ENCODE measurements around the gene CCHCR1. TPM values are rescaled to one million over a fixed set of nuclear protein-coding genes. Genes with fewer than 3 reads are reported as not detected.

The CCHCR1 gene
- total RNA-seq, 2 donors from 2014 or later, result 20.3 to 37.4 TPM

GRCh38 chr6:31142361-31142761 lies 15.2 kb downstream of the CCHCR1 start:
- WGBS, result 54% methylated on average over 2 of the region's 2 CpGs
- intact Hi-C loops (cut with DNase I), result no loop called here
- no peak overlapping the region for H3K4me3 ChIP-seq
- no peak for DNase-seq (ENCODE audit: low spot score)
- H3K4me1 ChIP-seq (replicated peaks), result no peaks in the 10 kb centered on the region
- no peak overlapping the region for H3K27ac ChIP-seq
- no peaks in the 10 kb centered on the region for H3K27me3 ChIP-seq (replicated peaks; ENCODE audit: insufficient read depth)
- no peaks in the 10 kb centered on the region for H3K9me3 ChIP-seq
- no peak for TF ChIP-seq POLR2AphosphoS5 (IDR thresholded peaks at IDR 0.05)
- no peak for TF ChIP-seq POLR2A (IDR thresholded peaks at IDR 0.05)
- TF ChIP-seq CTCF (IDR thresholded peaks at IDR 0.05), result no peak
- no peaks in the 10 kb centered on the region for H3K36me3 ChIP-seq

- TF ChIP-seq POLR2A (IDR thresholded peaks at IDR 0.05) (no peak), CTCF (IDR thresholded peaks at IDR 0.05) (no peak), POLR2AphosphoS5 (IDR thresholded peaks at IDR 0.05) (no peak)
- intact Hi-C loops (cut with DNase I), result no loop called here
- DNase-seq (ENCODE audit: low spot score), result no peak
- Histone ChIP-seq H3K4me3 (no peak overlapping the region), H3K9me3 (no peaks in the 10 kb centered on the region), H3K36me3 (no peaks in the 10 kb centered on the region), H3K4me1 (replicated peaks) (no peaks in the 10 kb centered on the region), H3K27ac (no peak overlapping the region), H3K27me3 (replicated peaks; ENCODE audit: insufficient read depth) (no peaks in the 10 kb centered on the region)
- 90% methylated on average over 15 of the region's 15 CpGs for WGBS
Observed at GRCh38 chr6:31140643-31141042, 17.0 kb downstream of the CCHCR1 start.

- intact Hi-C loops (cut with DNase I), result no loop called here
Observed at GRCh38 chr6:31139599-31139998, 18.0 kb downstream of the CCHCR1 start.

GRCh38 chr6:31138982-31139381 lies 18.6 kb downstream of the CCHCR1 start, which contains the start of gene PSORS1C2:
PSORS1C2 (minus strand) TSS chr6:31139066; CDS start chr6:31139026, 40 bp downstream.
- no peak within 1 kb of the TSS for H3K4me3 ChIP-seq
- H3K36me3 ChIP-seq, result no peaks in the 10 kb centered on the region
- no peaks in the 10 kb centered on the region for H3K4me1 ChIP-seq (replicated peaks)
- H3K27ac ChIP-seq, result no peak within 1 kb of the TSS
- H3K9me3 ChIP-seq, result no peaks in the 10 kb centered on the region
- DNase-seq (ENCODE audit: low spot score), result no peak
- TF ChIP-seq CTCF (IDR thresholded peaks at IDR 0.05), result no peak
- TF ChIP-seq POLR2A (IDR thresholded peaks at IDR 0.05), result no peak
- WGBS, result 78% methylated on average over 4 of the region's 4 CpGs
- intact Hi-C loops (cut with DNase I), result no loop called here
- no peaks in the 10 kb centered on the region for H3K27me3 ChIP-seq (replicated peaks; ENCODE audit: insufficient read depth)

More at GRCh38 chr6:31139599-31139998, 18.0 kb downstream of the CCHCR1 start:
- H3K27me3 ChIP-seq (replicated peaks; ENCODE audit: insufficient read depth), result no peaks in the 10 kb centered on the region
- H3K36me3 ChIP-seq, result no peaks in the 10 kb centered on the region
- 11% methylated on average over 4 of the region's 4 CpGs for WGBS
- no peaks in the 10 kb centered on the region for H3K4me1 ChIP-seq (replicated peaks)
- no peak overlapping the region for H3K27ac ChIP-seq
- no peak overlapping the region for H3K4me3 ChIP-seq
- no peaks in the 10 kb centered on the region for H3K9me3 ChIP-seq
- no peak for DNase-seq (ENCODE audit: low spot score)
- no peak for TF ChIP-seq POLR2AphosphoS5 (IDR thresholded peaks at IDR 0.05)
- no peak for TF ChIP-seq POLR2A (IDR thresholded peaks at IDR 0.05)
- no peak for TF ChIP-seq CTCF (IDR thresholded peaks at IDR 0.05)

GRCh38 chr6:31135710-31136109 lies 21.9 kb downstream of the CCHCR1 start:
- TF ChIP-seq CTCF (IDR thresholded peaks at IDR 0.05) (no peak), POLR2AphosphoS5 (IDR thresholded peaks at IDR 0.05) (no peak), POLR2A (IDR thresholded peaks at IDR 0.05) (no peak)
- DNase-seq (ENCODE audit: low spot score), result no peak
- H3K27me3 ChIP-seq (replicated peaks; ENCODE audit: insufficient read depth), result no peaks in the 10 kb centered on the region
- WGBS, result 89% methylated on average over 10 of the region's 10 CpGs
- H3K27ac ChIP-seq, result no peak overlapping the region
- H3K36me3 ChIP-seq, result no peaks in the 10 kb centered on the region
- H3K4me1 ChIP-seq (replicated peaks), result no peaks in the 10 kb centered on the region
- intact Hi-C loops (cut with DNase I), result loop anchor here (2.0 kb wide), 1 partner anchor 231 kb away; no protein-coding TSS in a partner anchor
- H3K4me3 ChIP-seq, result no peak overlapping the region
- H3K9me3 ChIP-seq, result no peaks in the 10 kb centered on the region

Measured in prostate gland (tissue), 2 donors.